SH-SY5Y (cell line): Measurements from ENCODE around the gene MYMK.

ENCODE experiments used
- GATA2 ChIP-seq: IDR thresholded peaks from 2 replicates; pipeline ENCODE4 v1.6.1; 2011; ENCODE audit warnings: mild to moderate bottlenecking, low read depth, low read length
- GATA3 ChIP-seq: IDR thresholded peaks from 2 replicates; pipeline ENCODE4 v1.6.1; 2011; ENCODE audit warnings: low read depth, mild to moderate bottlenecking, low read length, moderate library complexity

The MYMK gene

GRCh38 chr9:133545494-133546286, 20.9 kb upstream of the MYMK start:
- TF ChIP-seq GATA3 (no peak), GATA2 (no peak)

- TF ChIP-seq GATA3 (no peak), GATA2 (no peak)
Measured at GRCh38 chr9:133543772-133544467, 19.2 kb upstream of the MYMK start.

GRCh38 chr9:133542002-133542401, 17.2 kb upstream of the MYMK start:
- no peak for TF ChIP-seq GATA3
- no peak for TF ChIP-seq GATA2

GRCh38 chr9:133540698-133541025, 15.9 kb upstream of the MYMK start:
- TF ChIP-seq GATA3 (no peak), GATA2 (no peak)

- TF ChIP-seq GATA3: no peak
- TF ChIP-seq GATA2: no peak
Measured at GRCh38 chr9:133539991-133540697, 15.4 kb upstream of the MYMK start.

GRCh38 chr9:133538851-133539833, 14.4 kb upstream of the MYMK start:
- TF ChIP-seq GATA3: no peak
- TF ChIP-seq GATA2: no peak

- TF ChIP-seq GATA2: no peak
- no peak for TF ChIP-seq GATA3
Measured at GRCh38 chr9:133538176-133538575, 13.4 kb upstream of the MYMK start.

- TF ChIP-seq GATA3: no peak
- TF ChIP-seq GATA2: no peak
Measured at GRCh38 chr9:133537257-133537656, 12.5 kb upstream of the MYMK start.

GRCh38 chr9:133536536-133536935, 11.8 kb upstream of the MYMK start:
- no peak for TF ChIP-seq GATA2
- no peak for TF ChIP-seq GATA3

GRCh38 chr9:133536080-133536479, 11.3 kb upstream of the MYMK start:
- TF ChIP-seq GATA2 (no peak), GATA3 (no peak)

GRCh38 chr9:133535306-133535877, 10.6 kb upstream of the MYMK start:
- no peak for TF ChIP-seq GATA3
- TF ChIP-seq GATA2: no peak

- TF ChIP-seq GATA2: no peak
- no peak for TF ChIP-seq GATA3
Measured at GRCh38 chr9:133534346-133535291, 9.9 kb upstream of the MYMK start, which contains the start of gene ADAMTSL2. TSS of gene ADAMTSL2 (plus strand) at chr9:133534704. CDS start at chr9:133536713, 2,009 bp downstream.
